ENCODE measurements around the gene SLC41A1.

SLC41A1 gene

GRCh38 chr1:205817988-205818387 lies 5.0 kb upstream of the SLC41A1 start:
- DNase-seq: no peak

DNA sequence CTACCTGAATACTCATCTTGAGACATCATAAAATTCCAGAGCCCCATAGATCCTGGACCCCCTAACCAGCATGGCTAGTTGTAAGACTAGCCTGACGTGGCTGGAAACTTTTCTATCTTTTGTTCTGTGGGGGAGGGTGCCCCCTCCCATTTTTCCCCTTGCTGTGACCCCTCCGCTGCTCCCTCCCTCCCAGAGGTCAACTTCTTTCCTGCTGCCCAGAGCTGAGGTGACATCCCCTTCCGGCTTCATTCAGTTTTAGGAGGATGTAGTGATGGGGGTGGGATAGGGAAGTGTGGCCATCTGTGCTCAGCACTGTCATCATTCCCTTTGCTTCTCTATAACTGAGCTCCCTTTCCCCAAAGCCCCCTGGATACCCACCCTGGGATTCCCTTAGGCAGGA lies 4.4 kb upstream of the SLC41A1 start:
- no peak for DNase-seq

DNA sequence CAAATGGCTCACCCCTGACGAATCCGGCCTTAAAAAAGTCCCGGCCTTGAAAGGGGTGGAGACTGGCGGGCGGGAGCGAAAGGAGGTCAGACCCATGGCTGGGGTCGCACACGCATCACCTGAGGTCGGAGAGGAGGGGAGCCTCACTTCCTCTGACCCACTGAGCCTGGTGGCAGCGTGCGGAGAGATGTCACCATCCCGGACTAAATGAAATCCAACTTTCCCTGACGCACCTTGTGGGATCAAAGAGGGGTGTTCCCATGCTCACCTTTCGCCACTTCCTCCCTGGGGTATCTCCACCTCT lies 709 bp upstream of the SLC41A1 start:
- DNase-seq: no peak

DNA sequence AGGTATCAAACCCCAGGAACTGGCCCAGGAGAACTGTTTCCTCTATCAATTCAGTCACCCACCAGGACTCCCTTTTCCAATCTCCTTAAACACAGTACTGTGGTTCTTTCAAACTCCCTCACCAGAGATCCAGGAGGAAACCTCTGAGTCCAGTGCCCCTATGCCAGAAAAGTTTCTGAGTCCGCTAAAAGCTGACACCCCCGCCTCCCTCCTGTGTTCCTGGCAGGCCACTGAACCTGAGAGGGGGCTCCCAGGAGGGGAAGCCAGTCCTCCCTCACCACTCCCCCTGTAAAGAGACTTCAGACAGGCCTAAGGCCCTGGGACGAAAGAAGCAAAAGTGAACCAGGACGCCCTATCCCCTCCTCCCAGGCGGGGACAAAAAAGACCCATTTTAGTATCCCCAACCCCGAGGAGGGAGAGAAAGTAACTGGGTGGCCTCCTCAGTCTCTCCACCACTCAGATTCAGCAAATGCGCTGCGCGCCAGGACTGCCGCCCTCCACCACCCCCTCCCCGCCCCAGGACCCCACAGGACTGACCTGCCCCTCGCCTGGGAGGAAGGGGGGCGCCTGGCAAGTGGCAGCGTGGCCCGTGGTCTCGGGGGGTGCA lies 624 bp downstream of the SLC41A1 start:
- DNase-seq: no peak

DNA sequence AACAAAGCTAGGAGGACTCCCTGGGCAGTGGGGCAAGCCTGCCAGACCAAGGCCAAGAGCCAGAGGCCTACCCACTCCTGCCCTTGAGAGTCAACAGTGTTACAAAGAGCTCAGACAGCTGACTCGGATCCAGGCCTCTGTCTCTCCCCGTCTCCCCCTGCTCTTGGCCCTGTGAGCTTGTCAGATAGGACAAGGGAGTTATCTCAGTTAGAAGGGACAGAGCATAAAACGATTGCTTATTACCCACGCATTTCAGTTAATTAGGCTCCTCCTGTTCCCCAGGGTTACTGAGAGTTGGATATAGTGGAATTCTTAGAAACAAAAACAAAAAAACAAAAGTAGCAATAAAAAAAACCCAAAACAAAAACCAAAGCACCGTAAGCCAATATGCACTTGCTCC lies 1.3 kb downstream of the SLC41A1 start:
- DNase-seq: no peak

GRCh38 chr1:205810448-205811157 lies 2.4 kb downstream of the SLC41A1 start:
- no peak for DNase-seq

DNA sequence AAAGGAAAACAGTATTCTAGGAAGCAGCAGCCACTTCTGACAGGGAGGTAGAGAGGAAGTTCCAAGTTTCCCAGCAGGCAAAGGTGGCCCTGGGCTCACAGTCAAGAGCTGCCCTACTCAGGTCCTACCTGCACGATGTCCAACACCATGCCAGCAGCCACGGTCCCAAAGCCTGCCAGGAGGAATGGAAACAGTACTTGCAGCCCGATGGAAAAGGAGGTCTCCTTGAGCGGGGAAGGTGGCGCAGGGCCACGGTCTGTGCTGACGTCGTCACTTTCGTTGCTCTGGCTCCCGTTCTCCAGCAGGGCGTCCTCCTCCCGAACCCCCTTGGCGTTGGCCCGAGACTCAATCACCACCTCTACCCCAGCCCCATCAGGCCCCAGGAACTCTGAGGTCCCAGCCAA lies 3.1 kb downstream of the SLC41A1 start:
- no peak for DNase-seq

DNA sequence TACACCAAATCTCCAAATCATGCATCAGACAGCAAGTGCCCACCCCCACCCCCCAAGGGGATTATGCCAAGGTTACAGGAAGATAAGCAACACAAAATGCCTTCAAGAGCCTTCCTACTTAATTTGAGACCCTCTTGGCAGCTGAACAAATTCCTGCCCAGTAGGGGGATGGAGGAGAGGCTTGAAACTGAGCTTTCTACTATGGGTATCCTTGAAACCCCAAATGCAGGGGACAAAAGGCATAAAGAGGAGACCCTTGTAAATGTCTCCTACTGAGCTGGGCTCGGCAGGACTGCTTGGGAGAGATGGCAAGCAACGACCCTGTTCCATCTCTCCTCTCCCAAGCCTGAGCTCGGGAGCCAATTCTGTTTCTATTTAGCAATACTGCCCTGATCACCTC lies 3.5 kb downstream of the SLC41A1 start:
- no peak for DNase-seq

- DNase-seq: no peak
Observed at GRCh38 chr1:205805082-205805711, 7.8 kb downstream of the SLC41A1 start.

DNA sequence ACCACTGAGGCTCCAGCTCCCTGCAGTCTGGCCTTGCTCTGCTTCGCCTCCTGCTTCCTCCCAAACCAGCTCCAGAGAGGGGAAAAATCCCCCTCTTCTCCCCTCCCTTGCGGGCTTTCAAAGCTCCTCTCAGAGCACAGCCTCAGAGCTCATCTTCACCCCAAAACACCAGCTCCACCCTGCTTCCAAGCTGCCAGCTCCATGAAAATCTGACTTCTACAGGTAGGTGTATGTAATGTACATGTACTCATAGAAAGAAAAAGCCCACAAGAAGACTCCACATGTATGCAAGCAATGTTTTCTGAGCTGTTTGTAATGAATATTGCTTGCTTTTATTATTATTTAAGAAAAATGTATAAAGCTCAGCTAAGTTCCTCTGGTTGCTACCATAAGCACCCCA lies 8.4 kb downstream of the SLC41A1 start:
- DNase-seq: no peak

DNA sequence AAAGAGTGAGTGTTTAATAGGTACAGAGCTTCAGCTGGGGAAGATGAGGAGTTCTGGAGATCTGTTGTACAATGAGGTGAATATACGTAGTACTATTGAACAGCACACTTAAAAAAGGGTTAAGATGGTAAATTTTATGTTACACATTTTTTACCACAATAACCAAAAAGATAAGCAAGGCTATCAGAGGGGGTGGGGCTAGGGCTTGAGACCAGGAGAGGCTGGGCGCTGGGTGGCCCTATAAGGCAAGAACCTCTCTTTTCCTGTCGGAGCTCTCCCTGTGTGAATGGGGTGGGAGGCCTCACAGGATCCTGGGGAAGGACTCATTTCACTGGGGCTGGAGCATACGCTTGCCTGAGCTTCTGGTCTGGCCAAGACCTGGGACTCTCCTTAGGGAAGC lies 9.0 kb downstream of the SLC41A1 start:
- DNase-seq: no peak

GRCh38 chr1:205802060-205802459 lies 10.9 kb downstream of the SLC41A1 start:
- no peak for DNase-seq

- DNase-seq: no peak
Observed at GRCh38 chr1:205800981-205801703, 11.9 kb downstream of the SLC41A1 start.

GRCh38 chr1:205800427-205800826 lies 12.6 kb downstream of the SLC41A1 start:
- no peak for DNase-seq

GRCh38 chr1:205798577-205798976 lies 14.4 kb downstream of the SLC41A1 start:
- DNase-seq: no peak

GRCh38 chr1:205797168-205797567 lies 15.8 kb downstream of the SLC41A1 start:
- DNase-seq: no peak

- DNase-seq: no peak
Observed at GRCh38 chr1:205794011-205794730, 18.8 kb downstream of the SLC41A1 start.

DNA sequence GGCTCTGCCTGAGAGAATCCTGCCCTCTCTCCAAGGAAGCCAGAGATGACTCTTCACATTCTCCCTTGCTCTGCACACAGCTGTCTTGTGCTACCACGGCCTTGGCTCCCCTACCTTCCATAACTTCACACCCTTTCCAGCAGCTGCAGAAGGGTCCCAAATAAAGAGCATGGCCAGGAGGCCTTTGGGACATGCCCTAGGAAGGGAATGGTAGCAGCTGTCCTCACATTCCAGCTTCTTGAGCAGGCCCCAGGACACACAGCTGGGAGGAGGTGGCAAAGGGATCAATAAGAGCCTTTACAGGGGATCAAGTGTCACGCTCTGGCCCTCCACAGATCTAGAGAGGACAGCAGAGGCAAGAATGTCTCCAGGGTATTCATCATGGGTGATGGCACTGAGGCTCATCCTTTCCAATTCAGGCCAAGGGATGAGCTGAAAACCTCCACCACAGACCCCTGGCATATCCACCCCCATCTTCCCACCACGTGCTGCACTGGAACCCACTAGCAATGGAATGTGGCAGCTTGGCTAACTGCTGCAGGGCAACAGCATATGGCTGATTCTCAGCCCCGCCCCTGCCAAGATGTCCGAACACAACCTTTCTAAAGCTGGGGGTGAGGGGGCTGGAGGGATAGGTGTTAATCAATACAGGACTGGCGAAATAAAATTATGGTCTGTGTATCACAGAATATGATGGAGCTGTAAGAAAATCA lies 19.9 kb downstream of the SLC41A1 start:
- DNase-seq: no peak

GRCh38 chr1:205792481-205792881 lies 20.5 kb downstream of the SLC41A1 start:
- DNase-seq: no peak

DNA sequence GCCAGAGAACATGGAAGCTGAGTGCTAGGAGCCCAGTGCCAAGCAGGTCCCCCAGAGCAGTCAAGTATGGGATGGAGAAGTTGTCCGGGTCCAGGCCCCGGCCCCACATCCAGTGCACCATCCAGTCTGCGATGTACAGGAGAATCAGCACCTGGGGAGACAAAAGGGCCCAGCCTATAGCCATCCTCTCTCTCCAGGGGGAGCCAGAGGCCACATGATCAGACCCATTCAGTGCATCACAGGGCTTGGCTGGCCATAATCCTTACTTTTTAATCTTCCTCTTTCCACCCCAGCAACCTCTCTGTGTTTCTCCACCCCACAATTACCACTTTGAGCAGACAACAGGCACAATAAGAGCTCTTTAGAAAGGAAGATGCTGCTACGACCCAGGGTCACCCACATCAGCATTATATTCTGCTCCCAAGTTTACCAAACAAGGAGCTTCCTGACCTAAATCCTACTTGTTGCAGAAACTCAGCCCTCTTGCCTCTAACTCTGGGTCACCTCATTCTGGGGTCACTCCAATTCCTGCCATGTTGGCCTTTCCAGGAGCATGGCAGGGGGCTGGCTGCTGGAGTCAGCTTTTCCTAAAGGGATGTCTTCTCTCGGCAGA lies 21.3 kb downstream of the SLC41A1 start:
- DNase-seq: no peak

DNA sequence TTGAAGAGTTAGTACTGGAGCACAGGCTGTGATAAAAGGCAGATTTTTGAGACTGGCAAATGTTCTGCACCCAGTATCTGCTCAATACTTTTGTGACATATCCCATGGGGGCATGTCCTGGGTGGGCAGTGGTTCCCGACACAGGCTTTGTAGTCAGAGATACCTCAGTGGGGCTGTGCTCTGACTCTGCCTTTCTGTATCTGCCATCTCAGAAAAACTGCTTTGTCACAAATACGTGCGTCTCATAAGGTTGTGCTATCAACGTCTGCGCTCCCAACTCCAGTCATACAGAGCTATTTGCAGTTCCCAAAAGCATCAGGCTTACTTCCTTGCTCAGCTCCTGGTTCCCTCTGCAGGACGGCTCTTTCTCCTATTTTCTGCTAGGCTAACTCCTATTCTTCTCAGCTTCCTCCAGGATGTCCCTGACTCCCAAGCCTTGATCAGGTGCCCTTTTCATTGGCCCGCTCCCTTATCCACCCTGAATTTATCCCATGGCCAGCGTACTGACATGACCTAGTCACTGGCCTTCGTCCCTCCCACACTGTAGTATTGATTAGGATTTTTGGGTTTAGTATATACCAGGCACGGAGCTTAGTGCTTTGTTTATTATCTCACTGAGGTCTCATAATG lies 25.6 kb downstream of the SLC41A1 start:
- DNase-seq: no peak

DNA sequence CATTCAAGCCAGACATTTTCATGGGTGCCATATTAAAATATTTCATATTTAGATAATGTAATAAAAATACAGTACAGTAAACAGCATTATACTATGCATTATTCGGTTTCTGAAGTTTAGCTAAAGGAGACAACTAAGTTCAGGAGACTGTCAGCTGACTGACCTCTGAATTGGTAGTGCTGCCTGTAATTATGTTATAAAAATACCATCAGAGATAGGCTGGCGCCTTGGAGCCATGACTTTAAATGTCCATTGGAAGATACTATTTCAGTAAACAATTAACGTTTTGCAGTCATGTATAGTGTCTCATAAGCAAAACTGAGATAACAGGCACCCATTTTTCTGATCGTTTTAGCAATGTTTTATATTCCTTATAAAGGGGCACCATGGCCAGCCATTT lies 26.4 kb downstream of the SLC41A1 start:
- DNase-seq: no peak

All from cerebellar nuclear complex (tissue), 1 donor.